NCI-H748 (cell line): ENCODE measurements around the gene SOX14.
A peak's percentile ranks its signal among the peaks of the same experiment; 100 is the strongest.

Experiments
- DNase-seq: peaks from one replicate; lab custom pipeline; 2025; ENCODE audit not compliant: unreplicated experiment; lab: John Stamatoyannopoulos, UW

Gene SOX14

DNA sequence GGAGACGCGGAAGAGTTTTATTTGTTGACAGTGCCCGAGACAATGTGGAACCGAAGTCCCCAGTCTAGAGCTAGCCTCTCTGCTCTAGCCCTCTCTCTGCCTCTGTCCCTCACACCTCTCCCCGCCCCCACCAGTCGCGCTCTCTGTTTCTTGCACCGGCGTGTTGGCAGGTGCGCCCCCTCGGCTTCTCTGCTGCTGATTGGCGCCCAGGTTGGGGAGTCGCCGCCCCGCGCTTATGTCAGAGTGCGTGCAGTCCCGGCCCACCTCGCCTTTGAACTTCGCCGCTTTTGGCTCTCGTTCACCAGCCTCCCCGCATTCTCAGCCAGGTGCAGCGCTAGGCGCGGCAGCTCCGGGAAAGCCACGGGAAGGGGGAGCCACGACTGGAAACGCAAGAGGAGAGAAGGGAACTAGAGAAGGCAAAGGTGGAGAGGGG is at the start of gene SOX14:
SOX14 (plus strand) TSS at position 315 of the 433 bp plus-strand sequence. CDS start 470 bp downstream, outside the sequence.
- peak; percentile 83 for DNase-seq

DNA sequence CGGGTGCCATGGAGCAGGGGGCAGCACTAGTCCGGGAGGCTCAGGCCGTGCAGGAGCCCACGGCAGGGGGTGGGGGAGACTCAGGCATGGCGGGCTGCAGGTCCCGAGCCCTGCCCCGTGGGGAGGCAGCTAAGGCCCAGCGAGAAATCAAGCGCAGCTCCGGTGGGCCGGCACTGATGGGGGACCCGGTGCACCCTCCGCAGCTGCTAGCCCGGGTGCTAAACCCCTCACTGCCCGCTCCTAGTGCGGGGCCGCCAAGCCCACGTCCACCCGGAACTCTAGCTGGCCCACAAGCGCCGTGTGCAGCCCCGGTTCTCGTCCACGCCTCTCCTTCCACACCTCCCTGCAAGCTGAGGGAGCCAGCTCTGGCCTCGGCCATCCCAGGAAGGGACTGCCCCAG is 49.6 kb upstream of the SOX14 start:
- DNase-seq = peak; percentile 12

DNA sequence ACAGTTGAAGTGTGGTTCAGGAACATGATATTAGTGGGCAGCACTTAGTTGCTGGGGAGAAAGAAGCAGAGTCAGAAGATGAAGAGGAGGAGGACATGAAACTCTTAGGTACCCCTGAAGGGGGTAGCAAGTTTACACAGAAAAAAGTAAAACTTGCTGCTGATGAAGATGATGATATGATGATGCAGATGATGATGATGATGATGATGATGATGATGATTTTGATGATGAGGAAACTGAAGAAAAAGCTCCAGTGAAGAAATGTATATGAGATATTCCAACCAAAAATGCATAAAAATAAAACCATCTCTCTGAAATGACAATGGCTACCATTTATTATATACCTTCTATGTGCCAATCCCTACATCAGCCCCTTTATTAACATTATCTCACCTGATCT is 39.9 kb upstream of the SOX14 start:
- no peak for DNase-seq

DNA sequence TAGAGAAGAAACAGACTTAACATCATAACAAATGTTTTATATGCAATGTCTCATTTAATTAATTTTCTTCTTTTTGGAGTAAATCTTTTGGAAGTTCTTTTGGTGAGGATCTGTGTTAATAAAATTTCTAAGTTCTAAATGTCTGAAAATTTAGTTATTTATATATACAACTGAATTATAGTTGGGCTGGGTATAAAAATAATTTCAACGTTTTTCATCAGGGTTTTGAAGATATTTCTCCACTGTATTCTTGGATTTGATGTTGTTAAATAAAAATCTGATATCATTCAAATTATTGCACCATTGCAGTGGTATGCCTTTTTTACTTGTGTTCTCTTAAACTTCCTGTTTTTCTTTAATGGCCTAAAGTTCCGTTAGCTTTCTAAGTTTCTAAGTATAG is 26.9 kb upstream of the SOX14 start:
- DNase-seq = no peak

DNA sequence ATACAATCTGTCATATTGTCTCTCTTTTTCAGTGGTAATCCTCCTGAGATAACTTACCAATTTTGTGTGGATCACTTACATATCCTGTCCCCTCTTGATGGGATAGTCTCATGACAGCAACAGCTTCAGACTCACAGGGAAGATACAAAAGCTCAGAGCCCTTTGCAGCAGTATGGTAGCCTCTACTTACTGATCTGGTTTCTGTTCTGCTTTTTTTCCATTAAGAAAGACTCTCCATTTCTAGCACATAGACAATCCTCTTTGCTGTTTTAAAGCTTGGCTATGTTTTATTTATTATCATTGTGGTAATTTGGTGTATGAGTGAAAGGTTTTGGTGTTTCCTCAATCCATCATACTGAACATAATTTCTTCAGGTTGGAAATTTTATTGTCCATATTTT is 25.4 kb upstream of the SOX14 start:
- DNase-seq = no peak

DNA sequence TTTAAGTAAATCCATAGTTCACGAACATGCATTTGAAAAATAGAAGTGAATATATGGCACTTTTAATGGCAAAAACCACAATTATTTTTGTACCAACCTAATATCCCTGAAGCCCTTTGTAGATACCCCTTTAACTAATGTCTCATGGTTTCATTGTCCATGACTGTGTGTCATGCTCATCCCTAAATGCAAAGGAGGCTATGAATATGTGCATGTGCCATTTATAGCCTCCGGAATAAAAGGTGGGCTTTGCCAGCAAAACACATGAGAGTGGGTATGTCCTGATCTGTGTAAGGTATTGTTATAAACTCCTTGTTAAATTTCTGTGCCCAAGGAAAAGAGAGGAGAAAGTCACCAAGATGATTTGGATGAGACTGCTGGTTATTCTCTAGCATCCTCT is 20.5 kb upstream of the SOX14 start:
- DNase-seq = no peak

DNA sequence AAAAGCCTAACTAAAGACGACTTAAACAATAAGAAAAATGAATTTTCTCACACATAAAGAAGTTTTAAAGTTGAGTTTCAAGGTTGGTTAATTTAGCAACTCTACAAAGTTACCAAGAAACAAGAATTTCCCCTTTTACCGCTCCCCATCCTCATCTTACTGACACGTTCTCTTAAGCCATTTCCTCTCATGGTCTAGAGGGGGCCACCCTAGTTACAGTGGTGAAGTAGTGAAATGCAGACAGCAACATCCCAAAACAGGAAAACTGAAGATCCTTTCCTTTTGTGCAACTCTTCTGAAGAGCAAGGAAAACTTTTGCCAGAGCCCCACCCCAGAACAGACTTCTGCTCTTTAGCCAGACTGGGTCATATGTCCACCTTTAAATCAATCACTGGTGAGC is 17.3 kb upstream of the SOX14 start:
- no peak for DNase-seq

DNA sequence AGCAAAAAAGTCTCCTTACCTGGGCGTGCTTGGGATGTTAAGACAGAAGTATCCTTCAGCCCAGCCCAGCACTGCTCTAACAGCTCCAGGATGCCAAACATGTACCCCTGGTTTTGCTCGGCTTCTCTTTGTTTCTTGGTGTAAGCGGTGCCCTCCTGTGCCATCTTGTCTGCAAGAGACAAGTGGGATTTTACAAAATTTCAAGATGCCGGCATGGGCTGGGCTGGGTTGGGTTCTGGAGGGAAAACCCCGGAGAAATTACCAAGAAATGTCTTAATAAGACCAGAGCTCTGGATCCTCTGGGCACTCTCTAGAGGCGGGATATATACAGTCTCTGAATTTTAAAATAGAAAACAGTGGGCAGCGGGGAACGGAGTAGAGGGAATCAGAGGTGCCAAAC is 4.6 kb upstream of the SOX14 start:
- DNase-seq = no peak

DNA sequence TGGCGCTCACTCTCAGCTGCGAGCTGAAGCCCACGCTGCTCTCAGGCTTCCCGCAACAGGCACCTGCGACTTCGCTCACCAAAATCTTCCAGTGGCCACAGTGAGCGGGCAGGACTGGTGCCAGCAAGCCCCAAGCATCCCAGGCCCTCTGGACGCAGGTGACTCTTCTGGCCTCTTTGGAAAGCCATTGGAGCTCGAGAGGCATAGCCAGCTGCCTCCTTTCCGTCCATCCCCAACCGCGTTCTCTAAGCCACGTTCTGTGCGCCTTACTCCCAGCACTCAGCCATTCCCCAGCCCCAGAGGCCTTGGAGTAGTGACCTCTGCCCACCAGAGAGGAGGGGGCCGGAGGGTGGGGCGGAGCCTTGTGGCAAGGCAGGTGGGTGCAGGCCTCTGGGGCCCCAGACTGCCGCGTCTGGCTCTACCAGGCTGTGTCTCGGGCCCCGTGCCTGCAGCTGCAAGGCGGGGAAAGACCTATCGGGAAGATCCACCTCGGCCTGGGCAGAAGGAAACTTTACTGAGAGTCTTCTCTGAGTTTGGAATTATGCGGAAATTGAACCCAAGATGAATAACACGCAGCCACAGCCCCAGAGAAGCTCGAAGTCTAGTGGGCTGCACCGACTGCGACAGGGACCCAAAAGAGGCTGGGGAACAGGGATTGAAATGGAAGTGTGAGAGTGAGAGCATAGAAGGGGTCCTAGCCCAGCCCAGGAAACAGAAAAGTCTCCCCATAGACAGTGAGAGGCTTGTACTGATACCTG is 3.6 kb upstream of the SOX14 start:
- DNase-seq = no peak

DNA sequence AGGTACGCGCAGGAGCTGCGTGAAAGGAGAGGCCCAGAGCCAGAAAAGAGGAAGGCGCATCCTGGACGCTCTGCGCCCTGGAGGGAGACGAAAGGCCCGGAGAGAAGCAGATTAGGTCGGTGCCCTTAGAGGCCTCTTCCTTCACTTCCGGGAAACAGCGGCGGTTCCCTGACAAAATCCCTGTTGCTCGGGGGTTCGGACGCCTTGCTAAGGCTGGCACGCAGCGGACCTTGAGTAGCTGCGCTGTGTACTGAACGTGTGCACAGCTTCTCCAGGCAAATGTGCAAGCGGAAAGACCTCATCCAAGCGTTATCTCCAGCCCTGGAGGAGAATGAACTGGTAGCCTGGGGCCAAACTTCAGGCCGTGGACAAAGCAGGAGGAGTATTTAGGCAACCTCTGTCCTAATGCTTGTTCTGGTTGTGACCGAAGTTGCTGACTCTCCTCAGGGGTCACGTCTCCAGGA is 3.0 kb upstream of the SOX14 start:
- DNase-seq = no peak

DNA sequence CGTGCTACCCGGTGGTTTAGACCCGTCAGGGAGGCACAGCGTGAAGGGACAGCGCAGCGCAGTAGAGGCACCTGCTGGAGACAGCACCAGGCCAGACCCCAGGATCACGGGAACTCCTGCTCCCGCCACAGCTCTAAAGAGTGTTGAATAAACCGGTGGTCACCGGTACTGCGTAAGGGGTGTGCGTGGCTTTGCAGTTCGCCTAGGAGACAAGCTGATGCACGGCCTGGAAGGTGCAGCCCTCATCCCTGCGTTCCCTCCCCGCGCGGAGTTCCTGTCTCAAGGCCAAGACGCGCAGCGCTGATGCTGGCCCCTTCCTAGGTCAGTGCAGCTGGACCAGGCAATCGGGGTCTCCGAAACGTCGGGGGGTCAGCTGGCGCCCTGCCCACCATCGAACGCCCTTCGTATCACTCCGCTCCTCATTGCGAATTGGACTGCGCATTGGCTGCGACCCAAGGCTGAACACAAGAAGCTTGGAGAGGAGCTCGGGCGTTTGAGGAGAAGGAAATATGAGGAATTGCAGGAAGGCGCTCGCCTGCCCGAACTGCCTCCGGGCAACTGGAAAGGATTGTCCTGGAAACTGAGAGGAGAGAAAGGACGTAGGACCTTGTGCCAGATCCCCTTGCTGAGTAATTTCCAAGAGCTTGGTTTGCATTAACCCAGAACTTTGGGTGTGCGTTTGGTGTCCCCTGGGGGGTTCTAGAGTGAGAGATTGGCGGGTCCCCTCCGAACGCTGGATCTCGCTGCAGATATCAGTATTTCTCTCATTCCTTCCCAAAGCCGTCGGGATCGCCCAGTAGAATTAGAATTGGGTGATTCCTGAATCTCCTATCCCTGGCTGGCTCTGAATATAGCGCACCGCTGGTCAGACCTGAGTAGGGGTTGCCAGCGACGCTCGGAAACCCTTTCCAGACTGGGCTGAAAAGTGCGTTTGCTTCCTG is 2.3 kb upstream of the SOX14 start:
- no peak for DNase-seq

DNA sequence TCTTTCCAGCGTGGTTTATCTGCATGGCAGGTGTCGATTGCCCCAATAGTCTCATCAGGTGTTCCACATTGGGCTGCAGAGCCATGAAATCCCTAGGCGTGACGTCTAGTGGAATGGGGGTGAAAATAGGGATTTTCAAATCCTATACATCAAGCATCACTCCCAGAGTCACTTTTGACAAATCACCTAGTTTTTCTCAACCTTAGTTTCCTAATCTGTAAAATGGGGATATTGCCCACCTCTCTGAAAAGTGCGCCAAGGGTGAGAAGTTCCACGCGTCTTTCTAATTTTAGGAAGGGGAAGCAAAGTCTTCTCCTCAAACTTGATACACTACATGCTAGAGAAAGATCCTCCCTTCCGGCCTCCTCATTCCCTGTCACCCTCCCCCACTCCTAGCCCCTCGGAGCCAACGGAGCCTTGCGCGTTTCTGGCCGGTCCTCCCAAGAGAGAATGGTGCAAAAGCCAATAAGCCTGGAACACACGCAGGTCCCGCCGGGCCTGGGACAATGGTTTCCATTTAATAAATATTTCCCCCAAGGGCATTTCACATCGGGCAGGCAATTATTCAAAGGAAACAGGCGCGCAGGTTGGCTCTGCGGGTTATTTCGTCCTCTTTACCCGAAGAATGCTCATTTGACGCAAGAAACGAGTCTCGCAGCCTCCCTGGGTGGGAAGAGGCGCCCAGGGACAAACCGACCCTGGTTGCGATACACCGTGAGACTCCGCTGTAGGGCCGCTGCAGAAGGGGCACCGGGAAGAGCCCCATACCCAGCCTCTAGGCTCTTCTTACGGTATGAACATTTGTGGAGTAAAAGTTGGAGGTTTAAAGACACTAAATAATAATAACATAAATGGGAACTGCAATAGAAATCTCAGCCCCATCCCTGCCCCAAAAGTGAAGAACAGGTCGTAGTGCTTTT is 1.2 kb upstream of the SOX14 start:
- no peak for DNase-seq

DNA sequence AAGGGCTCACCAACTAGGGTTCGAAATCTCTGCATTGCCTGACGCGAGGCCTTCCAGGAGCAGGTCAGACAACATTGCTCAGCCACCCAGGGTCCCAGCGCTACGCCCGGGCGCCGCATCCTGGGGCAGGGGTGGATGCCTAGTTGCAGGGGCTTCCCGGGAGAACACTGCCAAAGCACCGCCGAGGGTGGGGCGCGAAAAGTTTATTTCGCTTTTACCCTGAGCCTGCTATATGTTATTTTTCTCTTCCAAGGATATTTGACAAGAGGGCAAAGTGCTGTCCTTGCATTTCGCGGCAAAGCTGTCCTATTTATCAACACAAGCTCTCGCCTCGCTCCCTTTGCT is 549 bp upstream of the SOX14 start:
- no peak for DNase-seq

DNA sequence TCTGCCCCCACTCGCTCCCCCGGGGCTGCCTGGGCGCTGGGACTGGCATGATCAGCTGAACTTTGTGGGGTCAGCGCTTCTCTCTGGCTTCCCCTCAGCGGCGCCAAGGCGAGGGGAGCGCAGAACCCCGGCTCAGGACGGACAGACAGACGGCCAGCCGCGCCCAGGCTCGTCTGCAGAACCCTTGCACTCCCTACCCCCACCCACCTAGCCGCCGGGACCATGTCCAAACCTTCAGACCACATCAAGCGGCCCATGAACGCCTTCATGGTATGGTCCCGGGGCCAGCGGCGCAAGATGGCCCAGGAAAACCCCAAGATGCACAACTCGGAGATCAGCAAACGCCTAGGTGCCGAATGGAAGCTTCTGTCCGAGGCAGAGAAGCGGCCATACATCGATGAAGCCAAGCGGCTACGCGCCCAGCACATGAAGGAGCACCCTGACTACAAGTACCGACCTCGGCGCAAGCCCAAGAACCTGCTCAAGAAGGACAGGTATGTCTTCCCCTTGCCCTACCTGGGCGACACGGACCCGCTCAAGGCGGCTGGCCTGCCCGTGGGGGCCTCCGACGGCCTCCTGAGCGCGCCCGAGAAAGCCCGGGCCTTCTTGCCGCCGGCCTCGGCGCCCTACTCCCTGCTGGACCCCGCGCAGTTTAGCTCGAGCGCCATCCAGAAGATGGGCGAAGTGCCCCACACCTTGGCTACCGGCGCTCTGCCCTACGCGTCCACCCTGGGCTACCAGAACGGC is 621 bp downstream of the SOX14 start:
- DNase-seq = no peak

DNA sequence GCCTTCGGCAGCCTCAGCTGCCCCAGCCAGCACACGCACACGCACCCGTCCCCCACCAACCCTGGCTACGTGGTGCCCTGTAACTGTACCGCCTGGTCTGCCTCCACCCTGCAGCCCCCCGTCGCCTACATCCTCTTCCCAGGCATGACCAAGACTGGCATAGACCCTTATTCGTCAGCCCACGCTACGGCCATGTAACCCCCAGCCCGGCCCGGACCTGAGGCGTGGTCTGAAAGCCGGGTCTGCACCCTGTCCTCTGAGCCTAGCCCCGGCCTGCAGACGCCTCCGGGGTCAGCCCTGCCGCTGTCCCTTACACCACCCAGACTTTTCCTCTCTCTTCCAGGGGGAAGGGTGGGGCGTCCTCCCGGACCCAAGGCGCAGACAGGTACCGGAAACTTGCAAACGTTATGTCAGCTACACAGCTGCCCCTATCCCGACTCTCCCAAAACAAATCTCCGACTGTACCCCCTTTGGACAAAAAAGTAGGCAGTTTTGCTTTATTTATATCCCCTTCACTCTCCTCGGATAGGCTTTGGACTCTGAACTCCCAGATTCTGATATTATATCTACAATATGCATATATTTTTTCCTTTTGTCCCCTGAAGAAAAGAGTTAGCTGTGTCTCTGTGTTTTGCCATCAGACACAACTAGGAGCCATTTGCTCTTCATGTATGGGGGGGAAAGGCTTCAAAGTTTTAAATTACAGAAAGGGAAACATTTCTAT is 1.4 kb downstream of the SOX14 start:
- no peak for DNase-seq

DNA sequence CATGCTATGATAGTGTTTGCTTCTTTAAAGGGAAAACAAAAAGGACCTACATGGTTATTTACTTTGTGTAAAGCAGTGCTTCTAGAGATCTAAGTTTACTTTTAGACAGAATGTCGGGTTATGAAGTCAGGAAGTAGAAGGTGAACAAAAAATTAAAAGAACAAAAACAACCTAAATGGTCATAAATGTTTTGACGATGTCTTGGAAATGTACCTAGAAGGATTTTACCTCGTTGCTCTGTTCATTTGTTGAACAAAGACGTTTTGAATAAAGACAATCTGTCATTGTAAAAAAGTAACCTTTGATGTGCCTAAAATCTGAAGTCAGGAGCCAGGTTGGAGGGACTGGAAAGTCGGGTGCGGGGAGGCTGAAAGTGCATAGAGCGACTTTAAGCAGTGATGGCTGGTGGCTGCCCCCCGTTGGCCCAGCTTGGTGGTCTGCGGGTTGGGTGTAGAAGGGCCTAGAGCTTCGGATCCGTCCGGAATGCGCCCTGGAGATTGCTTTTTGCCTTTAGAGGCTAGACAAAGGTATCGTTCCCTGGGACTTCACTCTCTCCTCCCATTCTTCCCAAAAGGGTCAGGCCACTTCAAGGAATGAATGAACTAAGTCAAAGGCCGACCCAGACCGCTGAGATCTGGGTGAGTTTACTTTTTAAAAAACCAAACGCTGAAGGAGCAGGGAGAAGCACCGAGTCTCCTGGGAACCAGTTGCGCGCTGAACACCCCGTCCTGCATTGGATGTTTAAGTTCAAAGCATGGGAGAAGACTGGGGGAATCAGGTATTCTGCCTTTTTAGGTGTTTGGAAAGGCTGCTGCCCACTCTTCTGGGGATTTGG is 2.1 kb downstream of the SOX14 start:
- no peak for DNase-seq

DNA sequence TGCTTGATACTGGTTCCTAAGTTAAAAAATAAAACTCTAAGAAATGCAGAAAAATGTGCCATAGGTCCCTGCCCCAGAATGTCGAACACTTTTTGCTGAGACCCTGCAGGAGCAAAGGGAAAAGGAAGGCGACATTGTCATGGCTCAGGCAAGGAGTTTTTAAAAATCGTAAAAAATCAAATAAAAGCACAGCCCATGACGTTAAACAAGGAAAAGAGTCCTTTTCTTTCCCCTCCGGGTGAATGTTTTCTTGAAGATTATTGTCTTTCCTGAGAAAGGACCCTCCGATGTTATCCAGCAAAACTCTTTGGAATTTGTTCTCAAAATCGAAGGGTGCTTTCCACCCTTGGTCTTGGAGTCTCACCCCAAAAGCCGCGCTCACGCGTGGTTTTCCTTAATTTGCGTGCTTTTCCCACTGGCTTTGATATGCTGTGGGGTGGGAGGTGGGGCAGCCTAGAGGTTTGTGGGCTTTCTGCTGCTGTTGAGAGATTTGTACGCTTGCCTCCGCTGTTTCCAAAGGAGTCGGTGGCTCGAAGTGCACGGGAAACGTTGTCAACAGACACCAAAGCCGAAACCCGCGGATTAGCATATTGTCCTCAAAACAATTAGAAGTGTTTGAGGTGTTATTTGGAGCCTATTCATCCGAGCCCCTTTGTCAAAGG is 2.9 kb downstream of the SOX14 start:
- peak; percentile 55 for DNase-seq
